Measurements from ENCODE around the gene POLR3H.

The POLR3H gene

GRCh38 chr22:41517172-41518047 is 26.9 kb downstream of the POLR3H start:
- peak; percentile 52 for DNase-seq (ENCODE audit: low spot score)

DNA sequence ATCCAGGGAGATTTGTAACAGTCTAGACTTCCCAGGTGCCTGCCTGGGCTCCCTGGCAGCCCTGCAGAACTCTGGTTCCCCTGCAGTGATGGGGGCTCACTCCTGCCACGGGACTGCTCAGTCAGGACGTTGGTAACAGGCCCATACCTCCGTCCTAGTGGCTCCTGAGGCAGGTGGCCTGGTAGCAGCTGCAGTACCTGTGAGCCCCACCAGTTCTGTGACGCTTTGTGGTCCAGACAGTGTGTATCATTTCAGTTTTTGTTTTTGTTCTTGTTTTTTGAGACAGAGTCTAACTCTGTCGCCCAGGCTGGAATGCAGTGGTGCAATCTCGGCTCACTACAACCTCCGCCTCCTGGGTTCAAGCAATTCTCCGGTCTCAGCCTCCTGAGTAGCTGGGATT is 27.8 kb downstream of the POLR3H start:
- no peak for DNase-seq (ENCODE audit: low spot score)

GRCh38 chr22:41513391-41513790 is 30.9 kb downstream of the POLR3H start:
- DNase-seq (ENCODE audit: low spot score): no peak

DNA sequence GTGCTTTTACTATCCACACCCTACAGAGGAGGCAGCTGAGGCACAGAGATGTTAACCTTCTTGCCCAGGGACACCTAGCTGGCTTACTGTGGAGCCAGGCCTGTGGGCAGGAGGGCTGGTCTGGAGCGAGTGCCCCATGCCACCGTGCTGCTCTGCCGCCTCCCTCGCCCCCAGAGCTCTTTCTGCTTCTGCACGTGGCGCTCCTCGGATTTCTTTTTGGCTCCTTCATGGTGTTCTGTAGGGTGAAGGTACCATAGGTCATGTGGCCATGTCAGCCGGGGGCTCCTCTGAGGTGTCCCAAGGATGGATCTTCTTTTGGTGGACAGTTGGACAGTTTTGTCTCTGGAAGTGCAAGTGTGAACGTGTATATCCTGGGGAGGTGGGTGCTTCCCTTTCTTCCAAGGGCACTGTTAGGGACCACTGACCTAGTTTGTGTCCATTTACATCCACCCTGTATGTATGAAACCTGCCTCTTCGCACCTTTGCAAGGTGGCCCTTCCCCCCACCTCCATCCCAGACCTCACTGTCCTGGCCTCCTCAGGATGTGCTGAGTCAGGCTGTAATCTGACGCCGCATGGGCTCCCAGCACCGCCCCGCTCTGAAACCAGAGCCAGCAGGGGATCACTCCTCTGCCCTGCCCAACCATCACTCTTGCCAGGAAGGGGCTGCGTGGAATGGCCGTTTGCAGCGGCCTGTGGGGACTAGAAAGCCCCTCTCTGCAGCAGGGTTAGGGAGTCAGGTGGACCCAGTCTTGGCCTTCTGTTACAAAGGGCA is 31.7 kb downstream of the POLR3H start:
- peak; percentile 70 for DNase-seq (ENCODE audit: low spot score)

- no peak for DNase-seq (ENCODE audit: low spot score)
Measured at GRCh38 chr22:41511521-41511968, 32.7 kb downstream of the POLR3H start.

GRCh38 chr22:41508770-41509170 is 35.5 kb downstream of the POLR3H start:
- DNase-seq (ENCODE audit: low spot score): no peak

- no peak for DNase-seq (ENCODE audit: low spot score)
Measured at GRCh38 chr22:41507330-41508063, 36.8 kb downstream of the POLR3H start.

- no peak for DNase-seq (ENCODE audit: low spot score)
Measured at GRCh38 chr22:41505511-41506220, 38.6 kb downstream of the POLR3H start.

- DNase-seq (ENCODE audit: low spot score): no peak
Measured at GRCh38 chr22:41504816-41505215, 39.5 kb downstream of the POLR3H start.

DNA sequence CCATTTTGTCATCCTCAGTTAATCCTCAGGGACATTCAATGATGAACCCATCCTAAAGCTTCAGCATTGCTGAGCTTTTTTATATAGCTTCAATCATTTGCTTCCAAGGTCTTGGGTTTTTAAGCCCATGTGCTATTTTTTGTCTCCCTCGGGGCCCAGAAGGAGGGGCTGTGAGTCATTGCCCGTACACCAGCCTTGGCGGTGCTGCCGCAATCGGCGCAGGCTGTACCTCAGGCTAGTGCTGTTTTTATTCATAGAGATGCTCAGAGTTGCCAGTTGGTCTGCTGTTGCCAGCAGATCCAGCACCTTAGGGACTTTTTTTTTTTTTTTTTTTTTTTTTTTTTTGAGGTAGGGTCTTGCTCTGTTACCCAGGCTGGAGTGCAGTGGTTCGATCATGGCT is 39.9 kb downstream of the POLR3H start:
- DNase-seq (ENCODE audit: low spot score): no peak

- DNase-seq (ENCODE audit: low spot score): no peak
Measured at GRCh38 chr22:41501209-41501608, 43.1 kb downstream of the POLR3H start.

DNA sequence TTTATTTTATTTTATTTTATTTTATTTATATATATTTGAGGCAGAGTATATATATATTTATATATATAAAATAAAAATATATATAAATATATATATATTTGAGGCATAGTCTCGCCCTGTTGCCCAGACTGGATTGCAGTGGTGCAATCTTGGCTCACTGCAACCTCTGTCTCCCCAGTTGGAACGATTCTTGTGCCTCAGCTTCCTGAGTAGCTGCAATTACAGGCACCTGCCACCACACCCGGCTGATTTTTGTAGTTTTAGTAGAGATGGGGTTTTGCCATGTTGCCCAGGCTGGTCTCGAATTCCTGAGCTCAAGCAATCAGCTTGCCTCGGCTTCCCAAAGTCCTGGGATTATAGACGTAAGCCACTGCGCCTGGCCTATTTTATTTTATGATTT is 44.0 kb downstream of the POLR3H start:
- DNase-seq (ENCODE audit: low spot score): no peak

- DNase-seq (ENCODE audit: low spot score): no peak
Measured at GRCh38 chr22:41499624-41500280, 44.5 kb downstream of the POLR3H start.

DNA sequence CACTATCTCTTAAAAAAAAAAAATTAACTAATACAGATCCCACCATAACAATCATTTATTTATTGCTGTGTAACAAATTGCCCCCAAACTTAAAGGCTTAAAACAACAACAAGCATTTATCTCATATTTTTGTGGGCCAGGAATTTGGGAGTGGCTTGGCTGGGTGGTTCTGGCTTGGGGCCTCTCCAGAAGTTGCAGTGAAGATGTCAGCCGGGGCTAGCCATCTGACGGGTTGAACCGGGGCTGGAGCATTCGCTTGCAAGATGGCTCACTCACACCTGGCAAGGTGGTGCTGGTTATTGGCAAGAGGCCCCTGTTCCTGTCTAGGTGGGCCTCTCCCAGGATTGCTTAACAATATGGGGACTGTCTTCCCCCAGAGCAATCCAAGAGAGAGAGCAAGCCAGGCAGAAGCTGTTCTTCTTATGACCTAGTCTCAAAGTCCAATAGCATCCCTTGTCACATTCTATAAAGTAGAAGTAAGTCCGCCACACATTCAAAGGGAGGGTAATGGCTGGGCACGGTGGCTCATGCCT is 45.9 kb downstream of the POLR3H start:
- no peak for DNase-seq (ENCODE audit: low spot score)

- no peak for DNase-seq (ENCODE audit: low spot score)
Measured at GRCh38 chr22:41491374-41492100, 52.7 kb downstream of the POLR3H start.

- DNase-seq (ENCODE audit: low spot score): no peak
Measured at GRCh38 chr22:41488596-41489385, 55.5 kb downstream of the POLR3H start.

DNA sequence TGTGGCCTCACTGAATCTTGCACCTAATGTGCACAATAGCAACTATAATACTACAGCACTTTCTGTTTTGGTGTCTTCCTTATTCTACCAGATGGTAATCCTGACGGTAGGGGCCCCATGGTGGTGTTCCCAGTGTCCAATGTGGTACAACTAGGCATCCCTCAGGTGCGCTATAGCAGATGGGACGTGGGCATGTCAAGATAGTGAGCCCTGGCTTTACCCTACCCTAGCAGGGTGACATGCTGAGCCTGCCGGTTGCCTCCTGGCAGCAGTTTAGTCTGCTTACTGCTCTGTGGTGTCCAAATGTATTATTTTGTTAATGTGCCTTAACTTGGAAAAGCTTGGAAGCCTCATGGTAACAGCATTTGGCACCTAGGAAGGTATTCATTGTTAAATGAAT is 56.2 kb downstream of the POLR3H start:
- DNase-seq (ENCODE audit: low spot score): no peak

GRCh38 chr22:41487037-41487935 is 57.0 kb downstream of the POLR3H start:
- no peak for DNase-seq (ENCODE audit: low spot score)

Measured in SK-N-DZ (cell line).